ENCODE data around the gene CNOT6L.

DNA sequence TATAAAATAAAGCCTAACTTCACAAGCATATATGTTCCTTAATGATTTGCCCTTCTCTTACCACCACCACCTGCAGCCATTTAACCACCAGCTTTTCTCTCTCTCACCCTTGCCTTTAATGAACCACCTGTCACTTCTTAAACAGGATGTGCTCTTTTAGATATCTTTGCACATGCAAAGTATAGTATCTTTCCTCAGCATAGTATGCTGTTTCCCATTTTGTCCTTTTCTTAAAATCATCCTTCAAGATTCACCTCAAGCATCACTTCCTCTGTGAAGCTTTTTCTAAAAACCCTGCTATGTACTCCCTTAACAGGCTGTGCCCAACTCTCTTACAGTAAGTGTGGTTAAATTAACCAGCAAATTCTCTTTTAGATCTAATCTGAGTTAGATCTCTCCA lies 8.2 kb upstream of the CNOT6L start:
- TF ChIP-seq, protein P1, sequence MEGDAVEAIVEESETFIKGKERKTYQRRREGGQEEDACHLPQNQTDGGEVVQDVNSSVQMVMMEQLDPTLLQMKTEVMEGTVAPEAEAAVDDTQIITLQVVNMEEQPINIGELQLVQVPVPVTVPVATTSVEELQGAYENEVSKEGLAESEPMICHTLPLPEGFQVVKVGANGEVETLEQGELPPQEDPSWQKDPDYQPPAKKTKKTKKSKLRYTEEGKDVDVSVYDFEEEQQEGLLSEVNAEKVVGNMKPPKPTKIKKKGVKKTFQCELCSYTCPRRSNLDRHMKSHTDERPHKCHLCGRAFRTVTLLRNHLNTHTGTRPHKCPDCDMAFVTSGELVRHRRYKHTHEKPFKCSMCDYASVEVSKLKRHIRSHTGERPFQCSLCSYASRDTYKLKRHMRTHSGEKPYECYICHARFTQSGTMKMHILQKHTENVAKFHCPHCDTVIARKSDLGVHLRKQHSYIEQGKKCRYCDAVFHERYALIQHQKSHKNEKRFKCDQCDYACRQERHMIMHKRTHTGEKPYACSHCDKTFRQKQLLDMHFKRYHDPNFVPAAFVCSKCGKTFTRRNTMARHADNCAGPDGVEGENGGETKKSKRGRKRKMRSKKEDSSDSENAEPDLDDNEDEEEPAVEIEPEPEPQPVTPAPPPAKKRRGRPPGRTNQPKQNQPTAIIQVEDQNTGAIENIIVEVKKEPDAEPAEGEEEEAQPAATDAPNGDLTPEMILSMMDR (conservative IDR thresholded peaks at IDR 0.05): no peak
- no peak for TF ChIP-seq ZFX (IDR thresholded peaks at IDR 0.05)

Data from C4-2B (cell line).